HepG2 (cell line): ENCODE results near the gene TSPAN11.

Experiments
- ARID2 ChIP-seq: sonication (generic); formaldehyde crosslinking; IDR thresholded peaks from 2 replicates; pipeline ENCODE4 v1.8.1; 2022; ENCODE audit warnings: mild to moderate bottlenecking, missing genetic modification reagents, borderline replicate concordance
- REST ChIP-seq, 2 experiments: IDR thresholded peaks; 2 replicates each; pipeline ENCODE4 v1.6.1; 2011 to 2012; ENCODE audit warnings: low read length in 2 of 2, borderline replicate concordance in 1 of 2, low read depth in 1 of 2, mild to moderate bottlenecking in 1 of 2, moderate library complexity in 1 of 2
- TF ChIP-seq, protein P1 (sequence below): sonication (generic); formaldehyde crosslinking; IDR thresholded peaks from 2 replicates; pipeline ENCODE4 v1.9.0; 2022; ENCODE audit warnings: missing genetic modification reagents, mild to moderate bottlenecking, borderline replicate concordance

DNA sequence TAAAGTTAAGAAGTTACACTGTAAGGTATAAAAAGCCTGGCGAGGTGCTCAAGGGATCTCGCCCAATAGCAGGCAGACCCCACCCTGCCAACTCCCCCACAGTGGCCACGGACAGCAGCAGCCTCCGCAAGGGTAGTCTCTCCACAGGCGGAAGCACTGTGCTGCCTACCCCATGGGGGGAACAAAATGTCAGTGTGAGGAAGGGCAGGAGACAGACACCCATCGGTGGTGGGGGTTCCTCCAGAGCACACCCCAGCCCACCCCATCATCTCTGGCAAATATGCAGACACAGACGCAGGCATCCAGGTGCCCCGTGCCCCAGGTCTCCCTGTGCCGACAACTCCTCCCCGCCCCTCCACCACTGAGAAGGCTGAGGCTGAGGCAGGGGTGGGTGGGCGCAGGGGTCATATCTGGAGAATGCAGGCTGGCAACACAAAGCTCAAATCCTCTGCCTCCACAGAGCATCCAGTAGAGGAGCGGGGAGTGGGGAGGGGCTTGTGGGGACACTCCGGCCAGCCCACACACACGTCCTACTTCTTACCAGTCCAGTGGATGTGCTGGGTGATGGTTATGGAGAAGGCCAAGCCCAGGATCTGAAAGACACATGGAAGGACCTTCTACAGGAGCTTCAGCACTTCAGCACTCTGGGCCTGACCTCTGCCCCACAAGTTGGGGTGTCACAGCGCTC lies 78.9 kb downstream of the TSPAN11 start:
- TF ChIP-seq, protein P1, sequence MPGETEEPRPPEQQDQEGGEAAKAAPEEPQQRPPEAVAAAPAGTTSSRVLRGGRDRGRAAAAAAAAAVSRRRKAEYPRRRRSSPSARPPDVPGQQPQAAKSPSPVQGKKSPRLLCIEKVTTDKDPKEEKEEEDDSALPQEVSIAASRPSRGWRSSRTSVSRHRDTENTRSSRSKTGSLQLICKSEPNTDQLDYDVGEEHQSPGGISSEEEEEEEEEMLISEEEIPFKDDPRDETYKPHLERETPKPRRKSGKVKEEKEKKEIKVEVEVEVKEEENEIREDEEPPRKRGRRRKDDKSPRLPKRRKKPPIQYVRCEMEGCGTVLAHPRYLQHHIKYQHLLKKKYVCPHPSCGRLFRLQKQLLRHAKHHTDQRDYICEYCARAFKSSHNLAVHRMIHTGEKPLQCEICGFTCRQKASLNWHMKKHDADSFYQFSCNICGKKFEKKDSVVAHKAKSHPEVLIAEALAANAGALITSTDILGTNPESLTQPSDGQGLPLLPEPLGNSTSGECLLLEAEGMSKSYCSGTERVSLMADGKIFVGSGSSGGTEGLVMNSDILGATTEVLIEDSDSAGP, result no peak
- TF ChIP-seq ARID2 (CRISPR knock-in tag) (no peak), REST (IDR thresholded peaks at IDR 0.05; ENCODE audit: borderline replicate concordance in 1 of 2, low read depth in 1 of 2, low read length in 2 of 2) (no peak)
